Measurements from ENCODE around the gene ARMC3. TPM values are rescaled to one million over a fixed set of nuclear protein-coding genes. Genes with fewer than 3 reads are reported as not detected.

Gene ARMC3
- total RNA-seq, 1 donor from 2014 or later: 1.1 TPM

DNA sequence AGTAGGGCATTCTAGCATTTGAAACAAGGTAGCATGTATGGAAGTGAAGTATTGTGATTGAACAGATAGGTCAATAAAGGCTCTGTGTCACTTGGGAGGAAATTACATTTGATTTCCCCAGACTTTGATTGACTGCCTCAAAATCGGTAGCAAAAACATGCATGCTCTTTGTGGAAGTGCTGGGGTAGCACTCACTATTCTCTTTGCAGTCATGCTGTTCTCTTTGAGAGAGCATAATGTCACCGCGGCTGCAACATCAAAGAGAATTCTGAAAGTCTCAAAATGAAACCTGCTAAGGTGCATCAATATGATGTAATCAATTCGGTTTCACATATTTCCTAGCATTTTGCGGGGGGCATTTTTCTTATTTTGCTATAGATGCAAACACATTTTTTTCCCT is 64.2 kb downstream of the ARMC3 start:
- DNase-seq (ENCODE audit: low read depth): no peak

DNA sequence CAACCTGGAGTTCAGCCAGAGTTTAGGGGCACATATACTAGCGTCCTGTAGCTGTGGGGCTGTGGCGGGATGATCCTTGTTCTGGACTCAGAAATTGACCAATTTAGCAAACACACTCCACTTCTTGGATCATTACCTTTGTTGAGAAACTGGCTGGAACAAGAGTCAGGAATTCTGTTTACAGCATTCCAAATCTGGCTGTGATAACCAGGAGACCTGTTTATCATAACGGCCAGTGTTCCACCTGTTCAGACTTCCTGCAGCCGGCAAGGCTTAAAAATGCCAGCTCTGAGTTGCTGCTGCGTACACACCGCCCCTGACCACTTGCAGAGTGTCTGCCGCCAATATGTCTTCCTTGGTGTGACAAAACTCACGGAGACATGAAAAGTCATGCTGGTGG is 64.8 kb downstream of the ARMC3 start:
- peak; percentile 33 for DNase-seq (ENCODE audit: low read depth)

DNA sequence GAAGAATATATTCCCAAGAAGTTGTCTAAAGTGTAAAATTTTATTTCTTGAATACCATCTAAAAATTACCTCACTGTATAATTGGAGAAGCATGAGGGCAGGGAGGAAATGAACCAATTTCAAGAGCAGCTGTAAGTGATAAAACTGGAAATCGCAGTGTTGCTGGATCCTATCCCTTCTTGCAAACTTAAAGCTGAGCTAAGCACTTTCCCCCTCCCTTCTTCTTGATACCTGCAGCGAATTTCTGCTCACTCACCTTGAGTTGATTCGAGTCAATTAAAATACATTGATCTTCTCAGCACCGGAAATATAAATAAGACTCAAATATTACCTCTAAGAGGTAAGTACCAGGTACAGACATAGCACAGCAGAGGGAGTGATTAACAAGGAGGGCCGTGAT is 65.5 kb downstream of the ARMC3 start:
- DNase-seq (ENCODE audit: low read depth): no peak

DNA sequence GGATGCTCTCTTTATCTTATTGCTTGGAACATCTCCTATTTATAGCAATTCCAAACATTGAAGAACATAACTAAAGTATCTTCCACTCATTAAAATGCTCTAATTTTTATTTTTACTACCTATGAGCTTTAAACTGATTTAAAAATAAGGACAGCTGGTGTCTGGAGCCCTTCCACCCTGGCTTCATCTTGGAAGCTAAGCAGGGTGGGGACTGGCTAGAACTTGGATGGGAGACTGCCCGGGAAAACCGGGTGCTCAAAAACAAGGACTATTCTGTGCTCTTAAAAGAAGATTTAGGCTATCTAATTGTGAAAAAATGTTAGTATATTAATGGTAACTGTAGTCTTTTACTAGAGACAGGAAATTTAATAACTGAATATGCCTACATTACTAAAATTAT is 69.2 kb downstream of the ARMC3 start:
- DNase-seq (ENCODE audit: low read depth): peak; percentile 11

DNA sequence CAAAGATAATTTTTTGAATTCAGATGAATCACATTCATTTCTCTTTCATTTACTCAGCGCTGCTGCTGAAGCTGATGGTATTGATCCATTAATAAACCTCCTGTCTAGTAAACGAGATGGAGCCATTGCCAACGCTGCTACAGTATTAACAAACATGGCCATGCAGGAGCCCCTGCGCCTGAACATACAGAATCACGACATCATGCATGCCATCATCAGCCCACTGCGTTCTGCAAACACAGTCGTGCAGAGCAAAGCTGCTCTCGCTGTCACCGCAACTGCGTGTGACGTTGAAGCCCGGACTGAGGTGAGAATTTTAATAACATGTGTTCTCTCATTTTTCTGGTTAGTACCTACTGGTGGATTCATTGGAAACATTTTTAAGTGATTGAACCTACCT is 70.2 kb downstream of the ARMC3 start:
- DNase-seq (ENCODE audit: low read depth): no peak

DNA sequence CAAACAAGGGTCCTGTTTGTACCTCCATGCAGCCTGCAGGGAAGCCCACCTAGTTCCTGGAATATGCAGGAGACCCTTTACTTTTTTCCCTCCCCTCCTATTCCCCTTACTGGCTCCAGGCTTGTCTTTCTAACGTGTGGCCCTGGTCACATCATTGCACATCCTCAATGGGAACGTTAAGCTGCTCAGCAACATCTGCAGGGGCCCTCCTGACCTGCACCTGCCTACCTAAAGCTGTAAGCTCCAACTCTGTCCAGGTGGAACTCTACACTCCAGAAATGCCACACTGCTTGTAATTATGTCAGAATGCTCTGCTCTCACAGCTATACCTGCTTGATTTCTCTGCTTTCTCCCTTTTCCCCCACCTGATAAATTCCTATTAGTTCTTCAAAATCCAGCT is 72.1 kb downstream of the ARMC3 start:
- DNase-seq (ENCODE audit: low read depth): no peak

DNA sequence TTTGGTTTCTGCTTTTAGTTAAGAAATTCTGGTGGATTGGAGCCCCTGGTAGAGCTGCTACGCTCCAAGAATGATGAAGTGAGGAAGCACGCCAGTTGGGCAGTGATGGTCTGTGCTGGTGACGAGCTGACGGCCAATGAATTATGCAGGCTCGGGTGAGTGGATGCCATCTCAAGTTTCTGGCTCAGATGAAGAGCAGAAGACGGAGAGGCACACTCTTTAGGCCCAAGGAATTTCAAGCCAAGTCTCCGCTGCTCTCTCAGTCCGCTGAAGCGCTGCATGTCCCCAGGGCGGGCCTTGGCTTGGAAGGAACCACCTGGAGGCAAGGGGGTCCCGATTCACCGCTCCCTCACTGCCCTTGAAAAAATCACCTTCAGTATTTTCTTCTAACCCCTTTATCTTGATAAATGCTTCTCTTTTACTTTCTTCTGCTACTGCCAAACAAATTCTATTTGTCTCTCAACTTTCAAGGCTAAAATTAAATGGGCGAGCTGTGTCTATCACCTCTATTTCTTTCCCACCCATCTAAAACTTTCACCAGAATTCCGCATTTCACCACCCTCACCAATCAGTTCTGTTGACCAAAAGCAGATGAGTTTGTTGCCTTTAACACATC is 74.2 kb downstream of the ARMC3 start:
- no peak for DNase-seq (ENCODE audit: low read depth)

DNA sequence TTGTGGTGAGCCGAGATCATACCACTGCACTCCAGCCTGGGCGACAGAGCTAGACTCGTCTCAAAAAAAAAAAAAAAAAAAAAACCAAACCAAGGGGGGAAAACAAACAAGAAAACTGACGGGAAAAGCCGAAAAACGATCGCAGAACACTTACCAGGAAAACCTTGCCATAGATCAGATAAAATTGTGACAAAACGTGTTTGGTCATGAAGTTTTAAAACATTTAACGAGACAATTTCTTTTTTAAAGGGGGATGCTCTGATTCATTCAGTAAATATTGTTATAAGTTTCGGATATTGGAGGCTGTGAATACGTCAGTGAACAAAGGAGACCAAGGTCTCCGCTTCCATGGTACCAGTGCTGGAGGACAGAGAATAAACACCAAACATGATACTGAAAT is 77.3 kb downstream of the ARMC3 start:
- no peak for DNase-seq (ENCODE audit: low read depth)

DNA sequence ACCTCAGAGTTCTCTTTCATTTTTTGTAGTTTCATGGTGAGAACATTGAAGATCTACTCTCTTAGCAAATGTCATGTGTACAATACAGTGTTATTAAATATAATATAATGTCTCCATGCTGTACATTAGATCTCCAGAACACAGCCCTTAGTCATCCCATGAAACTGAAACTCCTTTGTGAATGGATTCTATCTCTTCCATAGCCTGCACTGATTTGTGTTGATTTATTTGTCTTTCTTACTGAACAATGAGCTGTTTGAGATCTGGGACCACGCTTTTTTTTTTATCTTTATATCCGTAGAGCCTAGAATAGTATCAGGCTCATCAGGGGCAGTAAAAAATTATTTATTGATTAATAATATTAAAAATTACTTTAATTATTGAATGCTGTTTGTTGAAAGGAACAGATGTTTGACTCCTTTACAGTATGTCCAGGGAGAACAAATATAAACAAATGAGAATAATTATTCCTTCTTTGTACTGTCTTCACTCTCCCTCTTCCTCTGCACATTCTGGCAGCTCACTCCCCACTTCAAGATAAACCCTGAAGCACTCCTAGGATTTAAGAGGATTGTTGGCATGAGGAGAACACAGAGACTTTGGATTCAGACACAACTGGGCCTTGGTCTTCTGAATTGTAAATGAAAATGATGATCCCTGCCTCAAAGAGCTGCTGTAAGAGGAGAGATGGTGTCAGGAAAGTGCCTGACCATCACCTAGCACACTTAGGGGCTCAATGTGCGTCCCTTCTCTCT is 85.9 kb downstream of the ARMC3 start:
- no peak for DNase-seq (ENCODE audit: low read depth)

DNA sequence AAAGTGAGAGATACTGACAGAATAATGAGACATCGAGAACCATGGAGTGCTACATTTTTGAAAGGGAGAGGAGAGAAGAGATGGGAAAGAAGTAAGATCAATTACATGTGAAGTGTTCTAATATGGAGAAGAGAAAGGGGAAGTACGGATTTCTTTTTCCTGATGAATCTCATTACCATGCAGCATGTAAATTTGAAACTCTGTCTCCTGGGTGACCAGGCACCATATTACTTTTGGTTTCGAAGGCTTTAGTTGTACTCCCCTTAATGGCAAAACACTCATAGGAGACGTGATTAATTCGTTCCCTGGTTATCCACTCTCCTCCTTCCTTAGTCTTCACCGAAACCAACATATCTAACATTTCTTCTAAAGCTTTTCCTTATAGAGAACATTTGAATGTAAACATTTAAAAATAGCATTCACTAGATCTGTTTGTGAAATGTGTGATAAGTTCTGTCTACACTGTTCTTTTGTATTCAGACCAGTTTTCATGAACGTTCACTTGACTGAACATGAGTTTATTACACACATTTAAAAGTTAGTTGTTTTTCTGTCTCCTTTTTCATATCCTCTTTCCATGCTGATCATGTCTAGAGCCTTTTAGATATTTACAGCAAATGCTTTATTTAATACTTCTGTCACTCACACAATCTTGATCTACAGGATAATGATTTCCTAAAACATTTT is 87.3 kb downstream of the ARMC3 start:
- DNase-seq (ENCODE audit: low read depth): no peak

DNA sequence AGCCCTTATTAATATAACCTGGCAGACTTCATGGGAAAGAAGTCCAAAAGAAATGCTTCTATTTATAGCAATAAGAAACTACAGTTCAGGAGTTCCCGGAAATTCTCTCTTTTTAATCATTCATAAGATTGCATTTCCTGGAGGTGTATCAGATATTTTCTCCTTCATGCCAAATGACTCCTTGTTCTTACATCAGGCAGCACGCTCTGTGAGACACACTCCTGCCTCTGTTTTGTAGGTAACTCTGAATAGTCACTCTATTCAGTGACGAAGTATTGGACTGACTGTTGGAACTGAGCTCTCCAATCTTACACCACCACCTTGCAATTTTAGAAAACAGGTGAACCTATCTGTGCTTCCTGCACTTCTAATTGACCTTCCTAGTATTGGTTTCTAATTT is 88.8 kb downstream of the ARMC3 start:
- DNase-seq (ENCODE audit: low read depth): peak; percentile 47

DNA sequence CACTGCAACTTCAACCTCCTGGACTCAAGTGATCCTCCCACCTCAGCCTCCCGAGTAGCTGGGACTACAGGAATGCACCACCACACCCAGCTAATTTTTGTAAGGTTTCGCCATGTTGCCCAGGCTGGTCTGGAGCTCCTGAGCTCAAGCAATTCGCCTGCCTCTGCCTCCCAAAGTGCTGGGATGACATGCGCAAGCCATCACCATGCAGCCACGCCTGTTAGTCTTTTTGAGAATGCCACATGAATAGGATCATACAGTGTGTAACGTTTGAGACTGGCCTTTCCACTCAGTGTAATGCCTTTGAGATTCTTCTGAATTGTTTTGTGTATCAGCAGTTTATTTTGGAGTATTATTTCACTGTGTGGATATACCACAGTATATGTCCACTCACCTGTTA is 91.8 kb downstream of the ARMC3 start:
- no peak for DNase-seq (ENCODE audit: low read depth)

DNA sequence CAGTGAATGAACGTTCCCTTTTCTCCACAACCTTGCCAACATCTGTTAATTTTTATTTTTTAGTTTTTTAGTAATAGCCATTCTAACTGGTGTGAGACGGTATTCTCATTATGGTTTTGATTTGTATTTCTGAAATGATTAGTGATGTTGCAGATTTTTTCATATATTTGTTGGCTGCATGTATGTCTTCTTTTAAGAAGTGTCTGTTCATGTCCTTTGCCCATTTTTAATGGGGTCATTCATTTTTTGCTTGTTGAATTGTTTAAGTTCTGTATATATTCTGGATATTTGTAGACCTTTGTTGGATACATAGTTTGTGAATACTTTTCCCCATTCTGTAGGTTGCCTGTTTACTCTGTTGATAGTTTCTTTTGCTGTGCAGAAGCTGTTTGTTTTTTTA is 93.6 kb downstream of the ARMC3 start:
- DNase-seq (ENCODE audit: low read depth): no peak

DNA sequence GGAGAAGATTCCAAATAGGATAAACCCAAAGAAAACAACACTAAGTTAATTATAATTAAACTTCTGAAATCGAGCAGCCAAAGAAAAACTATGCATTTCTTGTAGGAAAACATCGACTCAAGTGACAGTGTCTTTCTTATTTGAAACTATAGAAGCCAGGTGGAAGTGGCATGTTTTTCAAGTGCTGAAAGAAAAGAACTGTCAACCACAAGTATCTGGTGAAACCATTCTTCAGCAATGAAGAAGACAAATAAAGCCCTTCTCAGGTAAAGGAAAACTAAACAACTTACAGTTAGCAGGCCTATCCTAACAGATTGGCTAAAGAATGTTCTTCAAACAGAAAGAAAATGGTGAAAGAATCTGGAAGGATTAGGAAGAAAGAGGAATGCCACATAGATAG is 96.1 kb downstream of the ARMC3 start:
- DNase-seq (ENCODE audit: low read depth): no peak

DNA sequence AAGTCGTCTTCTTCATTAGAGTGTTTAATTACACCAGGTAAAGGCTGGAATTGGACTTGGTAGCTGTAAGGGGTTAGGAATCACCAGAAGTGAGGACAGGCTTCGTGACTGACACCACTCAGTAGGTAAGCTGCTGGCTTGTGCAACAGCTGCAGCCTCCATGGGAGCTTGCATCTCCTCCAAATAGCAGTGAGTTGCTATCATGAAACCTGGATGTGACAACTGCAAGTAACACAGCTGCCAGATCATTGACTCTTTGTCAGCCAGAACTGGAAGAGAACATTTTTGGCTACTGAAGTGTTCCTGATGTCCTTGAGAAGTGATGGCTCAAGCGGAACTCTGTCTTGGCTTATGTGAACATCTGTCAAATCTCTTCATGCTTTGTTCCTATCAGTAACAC is 103.5 kb downstream of the ARMC3 start:
- DNase-seq (ENCODE audit: low read depth): no peak

DNA sequence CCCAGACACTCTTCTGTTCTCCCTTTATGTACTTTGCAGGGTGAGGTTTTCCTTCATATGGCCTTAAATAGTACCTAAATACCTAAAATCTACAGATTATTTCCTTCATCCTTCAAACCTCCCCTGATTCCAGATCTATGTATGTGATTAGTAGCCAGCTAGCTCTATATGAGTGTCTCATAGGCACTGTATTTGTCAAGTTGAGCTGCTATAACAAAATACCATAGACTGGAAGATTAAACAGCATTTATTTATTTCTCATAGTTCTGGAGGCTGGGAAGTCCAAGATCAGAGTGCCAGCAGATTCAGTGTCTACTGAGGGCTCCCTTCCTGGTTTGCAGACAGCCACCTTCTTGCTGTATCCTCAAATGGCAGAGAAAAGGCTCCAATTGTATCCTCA is 106.9 kb downstream of the ARMC3 start:
- no peak for DNase-seq (ENCODE audit: low read depth)

DNA sequence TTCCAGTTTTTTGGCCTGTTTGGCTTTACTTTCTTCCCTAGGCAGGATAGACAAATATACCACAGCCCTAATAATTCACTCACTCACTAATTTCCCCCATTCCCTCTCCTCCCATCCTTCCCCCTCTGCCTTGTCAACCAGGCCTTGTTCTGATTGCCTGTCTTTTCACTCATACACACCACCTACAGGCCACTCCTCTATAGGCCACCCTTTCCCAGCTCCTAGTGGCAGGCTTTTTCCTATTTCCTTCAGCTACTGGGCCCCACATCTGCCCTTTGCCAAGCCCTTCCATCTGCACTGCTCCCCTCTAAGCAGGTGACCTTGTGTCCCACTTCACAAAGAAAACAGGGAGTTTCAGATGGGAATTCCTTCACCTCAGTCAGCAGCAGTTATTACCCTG is 107.7 kb downstream of the ARMC3 start:
- DNase-seq (ENCODE audit: low read depth): no peak

DNA sequence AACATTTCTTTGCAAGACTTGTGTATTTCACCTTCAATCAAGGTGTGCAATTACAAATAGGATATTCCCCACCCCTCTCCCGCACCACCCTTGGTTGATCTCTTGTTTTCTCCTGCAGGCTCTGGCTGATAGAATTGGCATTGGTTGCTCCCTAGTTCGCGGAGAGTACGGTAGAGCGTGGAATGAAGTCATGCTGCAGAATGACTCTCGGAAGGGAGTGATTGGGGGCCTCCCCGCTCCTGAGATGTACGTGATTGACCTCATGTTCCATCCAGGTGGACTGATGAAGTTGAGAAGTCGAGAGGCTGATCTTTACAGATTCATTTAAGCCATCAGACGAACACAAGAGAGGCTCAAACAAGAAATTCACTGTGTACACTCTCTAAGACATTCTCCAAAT is 109.3 kb downstream of the ARMC3 start:
- DNase-seq (ENCODE audit: low read depth): no peak

DNA sequence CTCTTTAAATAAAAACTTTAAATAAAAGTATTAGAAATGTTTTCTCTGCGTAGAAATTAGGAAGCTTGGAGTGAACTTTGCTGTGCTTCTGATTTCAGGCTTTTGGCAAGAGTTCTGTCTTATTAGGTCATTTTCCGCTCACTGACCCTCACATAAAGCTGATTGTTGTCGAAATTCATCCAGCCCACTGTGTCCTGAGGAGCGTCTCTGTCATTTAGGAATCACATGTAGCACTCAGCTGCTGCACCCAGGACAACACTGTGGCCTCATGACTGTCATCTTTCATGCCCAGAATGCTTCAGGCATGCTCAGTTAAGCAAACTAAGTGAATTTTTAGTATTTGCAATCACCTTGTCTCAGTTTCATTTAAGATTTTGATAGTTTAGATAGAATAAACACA is 109.7 kb downstream of the ARMC3 start:
- DNase-seq (ENCODE audit: low read depth): no peak

DNA sequence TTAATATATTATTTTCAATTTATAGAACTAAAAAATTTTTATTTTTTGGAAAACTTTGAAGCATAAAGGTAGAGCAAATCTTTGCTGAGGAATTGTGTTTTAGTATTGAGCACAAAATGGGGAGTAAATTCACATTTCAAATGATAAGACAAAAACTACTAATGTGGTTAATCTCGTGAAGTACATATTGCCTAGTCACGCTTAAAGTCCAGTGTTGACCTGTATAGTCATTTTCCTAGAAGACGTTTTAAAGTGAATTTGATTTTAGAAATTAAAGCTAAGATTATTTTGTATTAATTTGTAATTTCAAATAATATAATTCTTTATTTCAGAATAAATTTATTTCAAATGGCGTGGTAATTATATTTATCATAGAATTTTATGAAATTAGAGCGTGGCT is 110.3 kb downstream of the ARMC3 start:
- DNase-seq (ENCODE audit: low read depth): no peak

DNA sequence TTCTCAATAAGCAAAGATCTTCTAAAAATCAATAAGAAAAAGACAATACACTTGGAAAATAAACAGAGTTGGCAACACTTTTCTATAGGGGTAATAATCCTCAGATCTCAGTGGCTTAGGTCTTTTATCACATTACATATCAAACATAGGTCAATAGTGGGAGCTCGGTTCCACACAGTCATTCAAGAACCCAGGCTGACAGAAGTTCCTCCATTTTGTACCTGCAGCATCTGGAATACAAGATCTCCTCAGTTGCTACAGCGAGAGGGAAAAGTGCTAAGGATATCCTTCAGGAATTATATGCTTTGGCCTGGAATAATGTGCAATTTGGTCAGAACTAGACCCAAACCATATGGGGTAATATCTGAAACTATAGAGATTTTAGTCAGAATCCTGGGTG is 112.1 kb downstream of the ARMC3 start:
- DNase-seq (ENCODE audit: low read depth): no peak

DNA sequence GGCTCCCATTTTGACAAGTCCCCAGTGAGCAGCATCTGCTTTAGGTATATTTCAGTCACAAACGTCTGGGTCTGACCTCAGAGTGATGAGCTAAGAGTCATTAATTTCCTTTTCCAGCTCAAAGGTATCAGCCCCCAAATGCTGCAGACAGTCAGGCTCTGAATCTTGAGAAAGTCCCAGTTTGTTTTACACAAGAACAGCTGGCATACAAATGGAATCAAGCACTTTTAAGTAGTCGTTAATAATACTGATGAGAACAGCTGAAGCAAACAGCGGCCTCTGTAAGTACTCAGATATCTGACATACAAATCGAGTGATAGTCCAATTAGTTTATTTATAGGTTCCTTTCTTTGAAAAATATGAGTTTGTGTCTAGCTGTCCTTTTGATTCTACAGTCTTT is 118.2 kb downstream of the ARMC3 start:
- DNase-seq (ENCODE audit: low read depth): no peak
